ENCODE data around the gene CTLA4.

The CTLA4 gene

GRCh38 chr2:203908066-203908796 lies 40.7 kb downstream of the CTLA4 start:
- no peak for DNase-seq (ENCODE audit: low spot score)

GRCh38 chr2:203908797-203909185 lies 41.2 kb downstream of the CTLA4 start:
- DNase-seq (ENCODE audit: low spot score), result no peak
- TF ChIP-seq CTCF (IDR thresholded peaks at IDR 0.05), result no peak
- Histone ChIP-seq H3K4me3 (peak overlapping the region; percentile 54), H3K27ac (peak overlapping the region in 1 of 2 donors; percentile 76)

More at GRCh38 chr2:203908066-203908796, 40.7 kb downstream of the CTLA4 start:
- Histone ChIP-seq H3K27ac (peak overlapping the region in 1 of 2 donors; percentile 76), H3K4me3 (no peak overlapping the region)
- no peak for TF ChIP-seq CTCF (IDR thresholded peaks at IDR 0.05)

GRCh38 chr2:203909261-203909967 lies 41.8 kb downstream of the CTLA4 start:
- H3K27ac ChIP-seq, result peak overlapping the region; percentile 15 to 76
- no peak for DNase-seq (ENCODE audit: low spot score)

GRCh38 chr2:203909974-203910373 lies 42.4 kb downstream of the CTLA4 start:
- H3K4me3 ChIP-seq, result peak overlapping the region; percentile 54
- no peak for TF ChIP-seq CTCF (IDR thresholded peaks at IDR 0.05)
- peak overlapping the region; percentile 14 to 15 for H3K27ac ChIP-seq
- no peak for DNase-seq (ENCODE audit: low spot score)

More at GRCh38 chr2:203909261-203909967, 41.8 kb downstream of the CTLA4 start:
- TF ChIP-seq CTCF (IDR thresholded peaks at IDR 0.05), result peak; percentile 76
- peak overlapping the region; percentile 54 for H3K4me3 ChIP-seq

GRCh38 chr2:203913947-203914346 lies 46.4 kb downstream of the CTLA4 start:
- H3K4me3 ChIP-seq, result no peak overlapping the region
- DNase-seq (ENCODE audit: low spot score), result no peak

GRCh38 chr2:203914546-203915182 lies 47.1 kb downstream of the CTLA4 start:
- no peak for DNase-seq (ENCODE audit: low spot score)
- Histone ChIP-seq H3K4me3 (no peak overlapping the region), H3K27ac (no peak overlapping the region)
- TF ChIP-seq CTCF (IDR thresholded peaks at IDR 0.05), result no peak

More at GRCh38 chr2:203913947-203914346, 46.4 kb downstream of the CTLA4 start:
- TF ChIP-seq CTCF (IDR thresholded peaks at IDR 0.05), result no peak
- H3K27ac ChIP-seq, result no peak overlapping the region
